NB4 (cell line): ENCODE measurements around the gene BABAM1.
"Not testable (repeated sequence)": the region's sequence is repeated elsewhere in the genome, so short reads cannot be mapped to it uniquely, and the experiment has no call there.

ENCODE experiments used
- DNase-seq: peaks from one replicate; pipeline ENCODE4 v3.0.0; 2010; ENCODE audit warnings: low read depth
- H3K4me3 ChIP-seq: one replicate; pipeline ENCODE4 v1.5.1; 2011; ENCODE audit warnings: mild to moderate bottlenecking, low read depth, low read length, moderate library complexity
- MYC ChIP-seq: IDR thresholded peaks from 2 replicates; pipeline ENCODE4 v1.6.1; 2011; ENCODE audit warnings: low read depth, low read length
- POLR2A ChIP-seq: IDR thresholded peaks from 2 replicates; pipeline ENCODE4 v1.6.1; 2011; ENCODE audit warnings: mild to moderate bottlenecking; ENCODE audit not compliant: insufficient read length; ENCODE audit errors: extremely low read depth
- TF ChIP-seq, protein P1 (sequence below): IDR thresholded peaks from one replicate; pipeline ENCODE4 v1.5.1; 2012; ENCODE audit warnings: low read depth, low read length
- TF ChIP-seq, protein P2 (sequence below): IDR thresholded peaks from 2 replicates; pipeline ENCODE4 v1.6.1; 2011; ENCODE audit warnings: low read depth, low read length

Gene BABAM1

DNA sequence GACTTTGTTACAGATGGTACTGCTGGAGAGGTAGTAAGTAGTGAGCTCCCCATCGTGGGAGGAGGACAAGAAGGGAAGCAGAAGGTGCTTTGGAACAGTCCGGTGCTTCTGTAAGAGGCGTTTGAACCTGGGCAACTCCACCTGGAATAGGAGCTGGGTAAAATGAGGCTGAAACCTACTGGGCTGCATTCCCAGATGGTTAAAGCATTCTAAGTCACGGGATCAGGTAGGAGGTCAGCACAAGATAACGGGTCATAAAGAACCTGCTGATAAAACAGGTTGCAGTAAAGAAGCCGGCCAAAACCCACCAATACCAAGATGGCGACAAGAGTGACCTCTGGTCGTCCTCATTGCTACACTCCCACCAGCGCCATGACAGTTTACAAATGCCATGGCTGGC is 19.5 kb downstream of the BABAM1 start:
- DNase-seq, result no peak
- H3K4me3 ChIP-seq, result no peak overlapping the region
- TF ChIP-seq MYC (no peak), POLR2A (no peak)
- TF ChIP-seq, protein P1, sequence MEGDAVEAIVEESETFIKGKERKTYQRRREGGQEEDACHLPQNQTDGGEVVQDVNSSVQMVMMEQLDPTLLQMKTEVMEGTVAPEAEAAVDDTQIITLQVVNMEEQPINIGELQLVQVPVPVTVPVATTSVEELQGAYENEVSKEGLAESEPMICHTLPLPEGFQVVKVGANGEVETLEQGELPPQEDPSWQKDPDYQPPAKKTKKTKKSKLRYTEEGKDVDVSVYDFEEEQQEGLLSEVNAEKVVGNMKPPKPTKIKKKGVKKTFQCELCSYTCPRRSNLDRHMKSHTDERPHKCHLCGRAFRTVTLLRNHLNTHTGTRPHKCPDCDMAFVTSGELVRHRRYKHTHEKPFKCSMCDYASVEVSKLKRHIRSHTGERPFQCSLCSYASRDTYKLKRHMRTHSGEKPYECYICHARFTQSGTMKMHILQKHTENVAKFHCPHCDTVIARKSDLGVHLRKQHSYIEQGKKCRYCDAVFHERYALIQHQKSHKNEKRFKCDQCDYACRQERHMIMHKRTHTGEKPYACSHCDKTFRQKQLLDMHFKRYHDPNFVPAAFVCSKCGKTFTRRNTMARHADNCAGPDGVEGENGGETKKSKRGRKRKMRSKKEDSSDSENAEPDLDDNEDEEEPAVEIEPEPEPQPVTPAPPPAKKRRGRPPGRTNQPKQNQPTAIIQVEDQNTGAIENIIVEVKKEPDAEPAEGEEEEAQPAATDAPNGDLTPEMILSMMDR, result no peak
- TF ChIP-seq, protein P2, sequence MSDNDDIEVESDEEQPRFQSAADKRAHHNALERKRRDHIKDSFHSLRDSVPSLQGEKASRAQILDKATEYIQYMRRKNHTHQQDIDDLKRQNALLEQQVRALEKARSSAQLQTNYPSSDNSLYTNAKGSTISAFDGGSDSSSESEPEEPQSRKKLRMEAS, result no peak

DNA sequence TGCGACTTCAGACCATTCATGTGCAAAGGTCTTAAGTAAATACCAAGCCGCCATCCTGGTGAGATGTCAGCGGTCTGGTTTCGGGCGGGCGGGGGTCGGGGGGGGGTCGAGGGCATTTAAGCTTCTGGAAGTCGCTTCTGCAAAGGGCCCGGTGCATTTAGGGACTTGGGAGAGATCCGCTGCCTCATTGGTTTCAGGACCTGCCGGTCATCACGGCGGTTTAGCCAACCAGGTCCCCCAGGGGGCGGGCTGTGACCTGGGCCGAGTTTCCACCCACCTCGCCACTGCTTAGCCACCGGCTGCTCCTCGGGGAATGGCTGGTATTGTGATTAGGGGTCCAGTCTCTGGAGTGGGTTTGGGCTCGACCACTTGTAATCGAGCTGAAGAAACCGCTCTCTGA is 22.2 kb downstream of the BABAM1 start:
- TF ChIP-seq POLR2A (no peak), MYC (no peak)
- TF ChIP-seq, protein P2, result no peak
- TF ChIP-seq, protein P1, result no peak
- peak; percentile 74 for DNase-seq
- no peak overlapping the region for H3K4me3 ChIP-seq

DNA sequence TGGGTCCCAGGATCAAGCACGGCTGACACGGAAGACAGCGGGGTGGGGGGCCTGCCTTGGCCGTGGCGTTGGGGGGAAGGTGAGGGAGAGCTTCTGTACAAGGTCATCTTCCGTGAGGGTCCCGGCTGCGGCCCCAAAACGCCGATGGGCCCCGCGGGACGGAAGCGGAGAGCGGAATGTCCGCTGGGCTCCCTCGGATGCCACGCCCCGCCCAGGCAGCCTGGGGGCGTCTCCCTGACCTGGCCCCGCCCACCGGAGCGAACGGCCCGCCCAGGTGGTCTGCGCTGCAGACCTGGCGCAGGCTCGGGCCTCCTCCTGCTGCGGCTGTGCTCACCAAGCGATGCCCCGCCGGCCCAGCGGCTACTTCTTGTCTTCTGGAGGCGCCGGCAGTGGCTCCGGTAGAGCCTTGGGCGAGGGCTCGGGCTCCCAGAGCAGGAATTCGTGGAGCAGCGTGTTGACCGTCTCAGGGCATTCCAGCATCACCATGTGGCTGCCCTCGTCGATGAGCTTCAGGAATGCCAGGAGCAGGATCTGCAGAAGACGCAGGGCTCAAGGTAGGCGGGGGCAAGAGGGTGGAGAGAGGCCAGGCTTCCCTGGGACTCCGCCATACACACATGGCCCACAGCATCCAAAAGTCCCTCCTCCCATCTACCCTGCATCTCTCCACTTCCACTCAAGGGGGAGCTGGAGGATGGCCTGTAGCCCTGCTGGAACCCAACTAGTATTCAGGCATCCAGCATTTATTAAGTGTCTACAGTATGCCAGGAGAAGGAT is 25.2 kb downstream of the BABAM1 start:
- TF ChIP-seq, protein P2, result peak; percentile 73
- TF ChIP-seq POLR2A, result peak; percentile 79
- peak; percentile 91 for TF ChIP-seq MYC
- TF ChIP-seq, protein P1, result peak; percentile 77
- peak; percentile 88 for DNase-seq
- peak overlapping the region; percentile 72 for H3K4me3 ChIP-seq

DNA sequence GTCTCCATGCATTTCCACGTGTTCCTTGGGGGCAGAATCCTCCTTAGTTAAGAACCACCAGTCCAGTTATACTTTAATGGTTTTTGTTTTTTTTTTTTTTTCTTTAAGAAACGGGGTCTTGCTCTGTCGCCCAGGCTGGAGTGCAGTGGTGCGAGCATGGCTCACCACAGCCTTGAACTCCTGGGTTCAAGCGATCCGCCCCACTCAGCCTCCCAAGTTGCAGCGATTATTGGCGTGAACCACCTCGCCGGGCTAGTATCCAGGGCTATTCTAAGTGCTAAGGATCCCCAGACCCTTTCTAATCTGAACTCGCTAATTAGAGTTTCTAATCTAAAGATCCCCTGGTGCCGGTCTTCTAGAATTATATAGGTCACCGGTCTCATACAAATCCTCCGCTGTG is 26.4 kb downstream of the BABAM1 start:
- TF ChIP-seq POLR2A (no peak), MYC (no peak)
- TF ChIP-seq, protein P2, result no peak
- TF ChIP-seq, protein P1, result no peak
- DNase-seq, result no peak
- no peak overlapping the region for H3K4me3 ChIP-seq

DNA sequence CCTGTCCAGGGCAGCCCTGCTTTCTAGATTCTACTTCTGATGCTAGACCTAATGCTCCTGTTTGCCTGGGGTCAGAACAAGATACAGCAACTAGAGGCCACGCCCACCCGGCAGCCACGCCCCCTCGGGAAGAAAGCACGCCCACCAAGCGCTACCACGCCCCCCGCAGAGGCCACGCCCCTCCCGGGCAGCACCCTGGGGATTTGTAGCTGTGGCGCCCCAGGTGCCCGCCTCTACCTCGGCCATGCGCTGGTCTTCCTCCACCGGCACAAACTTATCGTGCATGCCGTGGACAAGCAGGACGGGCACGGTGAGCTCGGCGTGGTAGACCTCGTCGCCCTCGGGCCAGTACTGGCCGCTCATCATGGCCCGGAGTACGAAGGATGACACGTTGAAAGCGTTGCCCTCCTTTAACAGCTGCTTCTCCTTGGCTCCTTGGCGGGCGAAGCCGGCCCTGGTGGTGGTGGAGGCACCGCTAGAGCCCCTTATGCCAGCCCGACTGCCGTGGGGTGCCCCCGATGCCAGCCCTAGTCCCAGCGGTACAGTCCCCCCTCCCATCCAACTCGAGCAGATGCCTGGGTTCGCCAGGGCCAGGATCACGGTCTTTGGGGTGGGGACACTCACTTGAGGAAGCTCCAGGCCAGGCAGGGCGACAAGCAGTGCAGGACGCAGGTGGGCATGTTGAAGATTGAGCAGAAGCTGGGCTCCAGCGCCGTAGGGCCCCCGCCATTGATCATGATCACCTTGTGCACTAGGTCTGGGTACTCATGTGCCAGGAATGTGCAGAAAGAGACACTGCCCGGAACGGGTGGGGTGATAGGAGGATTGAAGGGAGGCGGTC is 27.0 kb downstream of the BABAM1 start:
- TF ChIP-seq, protein P1, result no peak
- TF ChIP-seq, protein P2, result no peak
- TF ChIP-seq POLR2A (no peak), MYC (no peak)
- no peak overlapping the region for H3K4me3 ChIP-seq
- DNase-seq, result peak; percentile 44

DNA sequence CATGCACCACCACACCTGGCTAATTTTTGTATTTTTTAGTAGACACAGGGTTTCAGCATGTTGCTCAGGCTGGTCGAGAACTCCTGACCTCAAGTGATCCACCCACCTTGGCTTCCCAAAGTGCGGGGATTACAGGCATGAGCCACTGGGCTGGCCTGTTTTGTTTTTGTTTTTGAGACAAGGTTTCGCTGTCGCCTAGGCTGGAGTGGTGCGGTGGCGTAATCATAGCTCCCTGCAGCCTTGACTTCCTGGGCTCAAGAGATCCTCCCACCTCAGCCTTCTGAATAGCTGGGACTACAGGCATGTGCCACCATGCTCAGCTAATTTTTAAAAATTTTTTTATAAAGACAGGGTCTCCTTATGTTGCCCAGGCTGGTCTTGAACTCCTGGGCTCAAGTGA is 28.3 kb downstream of the BABAM1 start:
- not testable (repeated sequence) for H3K4me3 ChIP-seq
- peak; percentile 72 for DNase-seq
